Activated gamma-delta T cell treated with Interleukin-2 at 50 U/mL for 16 hours (primary cell): ENCODE data around the gene DNAJC15.
"Not testable (repeated sequence)": the region's sequence is repeated elsewhere in the genome, so short reads cannot be mapped to it uniquely, and the experiment has no call there.

Experiments
- DNase-seq: peaks from one replicate; pipeline ENCODE4 v3.0.0-alpha.2; 2020

The DNAJC15 gene

GRCh38 chr13:43046259-43046658 is 22.9 kb downstream of the DNAJC15 start:
- no peak for DNase-seq

DNA sequence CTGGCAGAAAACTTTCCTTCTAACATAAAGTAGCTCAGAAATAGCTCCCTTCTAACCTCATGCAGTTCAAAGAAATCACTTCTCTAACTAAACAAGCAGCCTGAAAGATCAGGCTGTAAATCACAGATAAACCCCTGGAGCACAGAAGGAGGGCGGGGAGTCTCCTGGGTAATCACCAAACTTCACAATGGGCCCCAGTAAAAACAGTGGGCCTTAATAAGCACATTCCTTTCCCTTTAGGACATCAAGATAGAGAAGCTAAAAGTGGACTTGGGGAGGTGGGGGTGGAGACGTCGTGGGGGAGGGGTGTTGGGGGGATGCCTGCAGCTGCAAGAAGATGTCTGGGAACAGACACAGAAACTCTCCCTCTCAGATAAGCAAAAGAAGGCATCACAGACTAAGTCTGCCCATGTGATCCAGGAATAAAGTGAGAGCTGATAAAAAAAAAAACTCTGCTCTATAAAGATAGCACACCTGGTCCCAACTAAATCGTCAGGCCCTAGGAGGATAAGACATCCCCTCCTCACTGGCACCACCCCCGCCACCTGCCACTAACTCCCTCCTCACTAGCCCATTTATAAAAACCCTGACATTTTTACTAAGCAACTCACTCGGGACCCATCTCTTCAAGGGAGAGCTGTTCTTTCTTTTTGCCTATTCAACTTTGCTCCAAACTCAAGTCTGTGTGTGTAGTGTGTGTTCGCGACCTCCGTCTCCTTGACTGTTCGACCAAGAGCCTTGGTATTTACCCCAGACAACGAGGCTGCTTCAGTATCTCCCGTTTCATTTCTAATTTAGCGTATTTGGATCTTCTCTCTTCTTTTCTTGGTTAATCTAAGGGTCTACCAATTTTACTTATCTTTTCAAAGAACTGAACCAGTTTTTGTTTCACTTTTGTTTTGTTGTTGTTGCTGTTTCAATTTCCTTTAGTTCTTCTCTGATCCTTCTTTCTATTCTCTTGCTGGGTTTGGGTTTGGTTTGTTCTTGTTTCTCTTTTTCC is 31.7 kb downstream of the DNAJC15 start:
- no peak for DNase-seq

DNA sequence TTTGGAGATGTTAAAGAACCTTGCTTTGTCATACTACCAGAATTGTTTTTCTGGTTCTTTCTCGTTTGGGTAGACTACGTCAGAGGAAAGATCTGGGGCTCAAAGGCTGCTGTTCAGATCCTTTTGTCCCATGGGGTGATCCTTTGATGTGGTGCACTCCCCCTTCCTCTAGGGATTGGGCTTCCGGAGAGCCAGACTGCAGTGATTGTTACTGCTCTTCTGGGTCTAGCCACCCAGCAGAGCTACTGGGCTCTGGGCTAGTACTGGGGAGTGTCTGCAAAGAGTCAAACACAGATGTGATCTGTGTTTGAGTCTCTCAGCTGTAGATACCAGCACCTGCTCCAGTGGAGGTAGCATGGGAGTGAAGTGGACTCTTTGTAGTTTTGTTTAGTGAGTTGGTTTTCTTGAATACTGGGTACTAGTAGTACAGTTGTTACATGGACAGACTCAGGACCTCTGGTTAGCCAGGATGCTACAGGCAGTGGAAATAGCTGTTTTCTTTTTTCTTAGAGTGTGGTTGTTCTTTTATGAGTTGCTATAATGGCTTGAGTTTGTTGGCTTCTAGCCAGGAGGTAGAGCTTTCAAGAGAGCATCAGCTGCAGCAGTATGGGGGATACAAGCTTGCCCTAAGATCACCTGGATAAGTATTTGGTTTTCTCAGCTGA is 34.4 kb downstream of the DNAJC15 start:
- DNase-seq: peak; percentile 6

GRCh38 chr13:43058318-43058674 is 34.9 kb downstream of the DNAJC15 start:
- DNase-seq: no peak

- DNase-seq: no peak
Measured at GRCh38 chr13:43058831-43059230, 35.4 kb downstream of the DNAJC15 start.

DNA sequence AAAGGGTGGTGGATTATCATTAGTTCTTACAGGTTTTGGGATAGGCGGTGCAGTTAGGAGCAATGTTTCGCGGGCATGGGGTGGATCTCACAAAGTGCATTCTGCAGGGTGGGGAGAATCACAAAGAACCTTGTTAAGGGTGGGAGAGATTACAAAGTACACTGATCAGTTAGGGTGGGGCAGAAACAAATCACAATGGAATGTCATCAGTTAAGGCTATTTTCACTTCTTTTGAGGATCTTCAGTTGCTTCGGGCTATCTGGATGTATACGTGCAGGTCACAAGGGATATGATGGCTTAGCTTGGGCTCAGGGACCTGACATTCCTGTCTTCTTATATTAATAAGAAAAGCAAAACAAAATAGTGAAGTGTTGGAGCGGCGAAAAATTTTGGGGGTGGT is 36.4 kb downstream of the DNAJC15 start:
- DNase-seq: not testable (repeated sequence)

- not testable (repeated sequence) for DNase-seq
Measured at GRCh38 chr13:43060806-43061205, 37.4 kb downstream of the DNAJC15 start.

- no peak for DNase-seq
Measured at GRCh38 chr13:43061496-43062280, 38.3 kb downstream of the DNAJC15 start.

DNA sequence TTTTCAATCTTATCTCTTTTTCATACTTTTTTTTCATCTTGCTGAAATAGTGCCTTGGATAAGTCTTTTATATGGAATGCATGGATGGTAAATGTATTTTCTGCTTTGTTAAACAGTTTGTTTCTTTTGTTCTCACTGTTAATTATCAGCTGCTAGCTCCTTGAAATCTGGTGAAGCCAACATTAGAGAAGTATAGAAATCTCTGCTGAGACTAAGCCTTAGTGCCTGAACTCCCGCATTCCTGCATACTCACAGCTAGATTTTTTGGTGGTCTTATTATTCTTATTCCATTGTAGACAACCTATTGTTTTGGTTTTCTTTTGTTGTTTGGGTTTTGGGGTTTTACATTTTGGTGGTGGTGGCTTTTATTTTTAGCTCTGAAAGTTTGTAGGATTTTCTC is 48.4 kb downstream of the DNAJC15 start:
- no peak for DNase-seq

GRCh38 chr13:43072394-43072793 is 49.0 kb downstream of the DNAJC15 start:
- DNase-seq: no peak

DNA sequence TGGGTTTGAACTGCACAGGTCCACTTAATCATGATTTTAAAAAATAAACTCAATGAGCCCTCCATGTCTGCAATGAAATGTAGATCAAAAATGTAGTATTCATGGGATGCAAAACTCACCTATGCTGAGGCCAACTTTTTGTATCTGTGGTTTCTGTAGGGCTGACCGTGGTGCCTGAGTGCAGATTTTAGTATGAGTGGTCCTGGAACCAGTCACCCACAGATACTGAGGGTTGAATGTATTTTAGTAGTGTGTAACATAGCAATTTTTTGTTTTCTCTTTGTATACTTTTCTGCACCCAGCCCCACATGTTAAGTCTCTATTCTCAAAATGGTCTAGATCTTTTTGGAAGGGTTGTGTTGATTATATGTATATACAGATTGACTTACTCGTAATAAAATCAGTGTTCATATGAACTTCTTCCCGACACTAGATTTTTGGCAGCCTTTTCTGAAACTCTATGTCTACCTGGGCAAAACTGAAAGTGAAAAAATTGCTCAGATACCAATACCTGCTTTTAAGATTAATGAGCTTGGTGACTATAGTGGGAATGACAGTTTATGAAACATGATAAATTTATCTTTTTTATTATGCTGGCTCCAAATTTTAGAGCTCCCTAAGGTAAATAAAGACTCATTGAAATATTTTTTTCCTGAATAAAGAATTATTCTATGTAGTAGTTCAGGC is 51.6 kb downstream of the DNAJC15 start:
- no peak for DNase-seq

GRCh38 chr13:43075511-43075902 is 52.1 kb downstream of the DNAJC15 start:
- not testable (repeated sequence) for DNase-seq

DNA sequence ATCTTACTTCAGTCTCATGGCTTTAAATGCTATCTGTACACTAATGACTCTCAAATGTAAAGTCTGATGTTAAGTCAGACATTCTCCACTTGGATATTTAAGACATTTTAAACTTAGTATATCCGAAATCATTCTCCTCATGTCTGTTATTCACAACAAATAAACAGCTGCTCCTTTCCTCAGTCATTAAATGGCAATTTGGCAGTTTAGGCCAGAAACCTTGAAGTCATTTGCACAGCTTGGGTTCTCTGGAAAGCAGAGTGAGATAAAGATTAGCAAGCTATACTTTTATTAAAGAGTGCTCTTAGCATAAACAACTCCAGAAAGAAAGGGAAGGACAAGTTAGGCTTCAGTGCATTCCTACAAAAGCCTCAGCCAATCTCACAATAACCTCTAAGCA is 53.7 kb downstream of the DNAJC15 start:
- DNase-seq: no peak

DNA sequence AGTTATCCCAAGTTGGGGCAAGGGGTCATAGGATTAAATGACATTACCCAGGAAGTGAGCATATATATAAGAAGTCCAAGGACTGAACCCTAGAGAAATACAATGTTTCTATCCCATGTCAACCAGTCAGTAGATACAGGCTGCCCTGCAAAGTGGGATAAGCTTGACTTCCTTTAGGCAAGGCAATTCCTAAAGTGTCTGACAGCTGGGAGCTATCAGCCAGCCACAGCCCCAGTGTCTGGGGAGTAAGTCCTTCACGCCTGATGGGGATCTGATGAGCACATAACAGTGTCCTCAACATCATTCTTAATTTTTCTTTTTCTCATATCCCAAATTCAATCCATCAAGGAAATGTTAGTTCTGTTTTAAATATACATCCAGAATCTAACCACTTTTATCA is 54.1 kb downstream of the DNAJC15 start:
- no peak for DNase-seq

GRCh38 chr13:43077906-43078305 is 54.5 kb downstream of the DNAJC15 start:
- no peak for DNase-seq

DNA sequence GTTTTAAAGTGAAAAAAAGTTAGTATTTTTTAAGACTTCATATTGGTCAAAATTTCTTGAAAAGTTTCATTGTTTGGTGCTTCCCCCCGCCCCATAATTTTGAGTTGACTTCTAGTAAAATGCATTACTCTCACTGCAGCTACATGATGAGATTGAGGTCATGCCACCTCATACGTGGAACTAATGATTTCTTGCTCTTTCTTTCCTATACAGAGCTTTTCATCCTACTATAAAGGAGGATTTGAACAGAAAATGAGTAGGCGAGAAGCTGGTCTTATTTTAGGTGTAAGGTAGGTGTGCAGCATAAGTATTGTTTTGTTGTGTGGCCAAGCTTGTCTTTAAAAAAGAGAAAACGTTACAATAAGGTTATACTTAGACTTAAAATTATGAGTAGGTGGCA is 55.0 kb downstream of the DNAJC15 start:
- no peak for DNase-seq

- no peak for DNase-seq
Measured at GRCh38 chr13:43079392-43079931, 56.1 kb downstream of the DNAJC15 start.

DNA sequence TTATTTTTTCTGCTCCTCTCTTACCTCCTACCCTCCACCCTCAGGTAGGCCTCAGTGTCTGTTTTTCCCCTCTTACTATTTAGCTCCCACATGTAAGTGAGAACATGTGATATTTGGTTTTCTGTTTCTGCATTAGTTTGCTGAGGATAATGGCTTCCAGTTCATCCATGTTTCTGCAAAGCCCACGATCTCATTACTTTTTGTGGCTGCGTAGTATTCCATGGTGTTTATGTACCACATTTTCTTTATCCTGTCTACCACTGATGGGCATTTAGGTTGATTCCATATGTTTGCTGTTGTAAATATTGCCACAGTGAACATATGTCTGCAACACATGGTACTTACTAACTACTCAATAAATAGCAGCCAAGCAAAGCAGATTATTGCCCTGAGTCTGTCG is 56.8 kb downstream of the DNAJC15 start:
- DNase-seq: no peak

DNA sequence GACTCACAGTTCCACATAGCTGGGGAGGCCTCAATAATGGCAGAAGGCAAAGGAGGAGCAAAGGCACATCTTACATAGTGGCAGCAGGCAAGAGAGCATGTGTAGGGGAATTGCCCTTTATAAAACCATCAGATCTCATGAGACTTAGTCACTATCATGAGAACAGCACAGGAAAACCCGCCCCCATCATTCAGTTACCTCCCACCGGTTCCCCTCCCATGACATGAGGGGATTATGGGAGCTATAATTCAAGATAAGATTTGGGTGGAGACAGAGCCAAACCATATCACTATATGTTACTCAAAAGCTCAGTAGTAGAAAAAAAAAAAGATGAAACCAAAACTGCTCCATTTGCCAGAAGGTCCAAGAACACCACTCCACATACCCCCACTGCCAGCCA is 58.5 kb downstream of the DNAJC15 start:
- DNase-seq: no peak

DNA sequence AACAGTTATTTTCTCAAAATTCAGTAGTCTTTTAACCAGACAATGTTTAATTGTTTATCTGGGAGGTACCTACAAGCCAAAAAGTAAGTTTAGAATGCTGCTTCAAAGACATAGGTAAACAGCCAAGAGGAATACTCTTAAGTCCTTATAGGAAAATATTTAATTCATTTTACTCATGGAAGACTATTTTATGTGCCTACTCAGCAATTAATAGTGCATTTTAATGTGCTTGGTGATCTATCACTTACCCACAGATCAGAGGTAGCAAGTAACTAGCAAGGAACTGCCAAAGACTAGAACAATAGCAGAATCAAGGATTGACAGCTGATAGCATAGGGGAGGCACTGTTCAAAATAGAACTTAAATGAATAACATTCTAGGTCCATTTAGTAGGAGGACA is 60.4 kb downstream of the DNAJC15 start:
- no peak for DNase-seq

GRCh38 chr13:43085545-43085944 is 62.2 kb downstream of the DNAJC15 start:
- no peak for DNase-seq

DNA sequence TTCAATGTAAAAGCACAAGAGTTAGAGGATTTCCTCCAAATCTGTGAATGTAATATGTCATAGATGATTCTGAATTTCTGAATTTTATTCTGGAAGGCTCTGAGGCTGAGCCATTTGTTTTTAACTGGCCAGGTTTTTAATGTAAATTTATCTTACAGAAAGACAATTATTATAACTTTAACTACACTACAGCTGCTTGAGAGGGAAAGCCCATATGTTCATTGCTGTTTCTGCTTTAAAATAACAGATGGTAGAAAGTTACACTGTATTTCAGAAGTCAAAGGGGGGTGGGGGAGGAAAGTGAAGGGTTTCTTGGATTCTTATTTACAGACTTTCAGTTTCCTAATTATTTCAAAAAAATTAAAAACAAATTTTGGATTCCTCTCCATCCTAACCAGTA is 62.8 kb downstream of the DNAJC15 start:
- DNase-seq: no peak

DNA sequence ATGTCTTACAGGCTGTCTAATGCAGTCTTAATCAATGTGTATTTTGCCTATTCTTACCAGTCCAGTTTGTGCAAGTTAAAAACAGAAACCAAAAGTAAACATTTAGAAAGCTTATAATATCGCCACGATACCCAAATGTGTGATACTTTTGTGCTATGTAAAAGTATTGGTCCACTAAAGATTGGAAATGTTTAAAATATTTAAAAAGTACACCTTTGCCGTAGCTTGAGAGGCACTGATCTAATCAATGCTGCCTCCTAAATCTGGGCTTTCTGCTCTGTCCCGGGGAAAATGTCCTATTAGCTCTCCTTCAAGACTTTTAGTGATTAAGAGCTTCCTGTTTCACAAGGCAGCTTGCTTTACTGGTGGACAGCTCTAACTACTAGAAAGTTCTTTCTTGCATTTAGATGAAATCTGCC is 64.7 kb downstream of the DNAJC15 start:
- no peak for DNase-seq
